Stimulated activated CD8-positive, alpha-beta memory T cell treated with anti-CD3 and anti-CD28 coated beads, Interleukin-15, amount 100 ng/mL, for 24 hours (primary cell): Measurements from ENCODE around the gene NCBP2L.

Experiments used
- DNase-seq: peaks from one replicate; pipeline ENCODE4 v3.0.0-alpha.2; 2020; ENCODE audit warnings: low read depth

NCBP2L gene

DNA sequence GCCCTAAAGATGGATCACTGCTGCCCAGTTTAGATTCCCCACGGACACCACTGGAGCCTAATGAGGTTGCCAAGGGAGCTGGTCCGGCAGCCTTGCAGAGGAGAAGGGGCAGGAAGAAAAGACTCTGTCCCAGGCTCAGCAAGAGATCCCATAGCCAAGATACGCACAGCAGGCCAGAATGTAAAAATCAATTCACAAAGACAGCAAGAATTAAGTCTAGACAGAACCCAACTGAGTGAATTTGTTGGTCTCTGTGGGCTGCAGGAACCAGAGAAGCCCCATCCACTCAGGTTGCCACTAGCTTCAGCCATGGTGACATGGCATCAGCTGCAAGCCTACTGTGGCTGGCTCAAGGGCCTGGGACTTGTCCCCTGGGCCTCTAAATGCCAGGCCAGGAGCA lies 24.8 kb upstream of the NCBP2L start:
- DNase-seq: no peak

DNA sequence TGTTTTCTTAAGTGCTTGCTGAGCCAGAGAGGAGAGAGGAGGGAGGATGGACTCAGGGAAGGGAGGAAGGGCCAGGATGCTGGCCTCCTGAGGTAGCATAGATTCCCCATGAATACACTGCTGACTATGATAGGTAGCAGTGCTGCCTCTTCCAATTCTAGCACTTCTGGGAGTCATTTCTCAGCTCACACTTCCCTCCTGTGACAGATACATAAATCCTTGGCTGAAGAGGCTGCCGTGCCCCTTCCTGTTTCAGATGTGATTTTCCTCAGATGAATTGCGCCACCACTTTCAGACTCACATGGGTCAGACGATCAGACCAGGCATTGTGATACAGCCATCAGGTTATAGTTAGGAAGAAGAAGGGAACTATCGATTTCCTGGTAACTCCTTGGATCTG lies 24.3 kb upstream of the NCBP2L start:
- DNase-seq: no peak

DNA sequence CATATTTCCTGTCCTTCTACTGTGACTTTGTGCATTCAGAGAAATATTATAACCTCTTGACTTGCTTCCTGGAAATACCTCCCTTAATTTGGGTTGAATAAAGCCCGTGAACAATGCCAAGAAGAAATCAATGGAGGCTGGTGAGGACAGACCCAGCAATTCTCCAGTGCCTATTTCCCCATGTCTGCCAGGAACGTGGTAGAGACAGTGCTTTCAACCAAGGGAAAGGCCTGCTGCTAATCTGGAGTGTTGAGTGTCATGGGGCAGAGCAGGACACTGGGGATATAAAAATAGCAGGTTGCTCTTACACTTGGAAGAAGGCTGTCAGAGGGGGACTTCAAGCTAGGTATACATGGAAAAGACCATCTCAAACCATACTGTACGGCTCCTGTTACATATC lies 21.8 kb upstream of the NCBP2L start:
- DNase-seq: no peak

DNA sequence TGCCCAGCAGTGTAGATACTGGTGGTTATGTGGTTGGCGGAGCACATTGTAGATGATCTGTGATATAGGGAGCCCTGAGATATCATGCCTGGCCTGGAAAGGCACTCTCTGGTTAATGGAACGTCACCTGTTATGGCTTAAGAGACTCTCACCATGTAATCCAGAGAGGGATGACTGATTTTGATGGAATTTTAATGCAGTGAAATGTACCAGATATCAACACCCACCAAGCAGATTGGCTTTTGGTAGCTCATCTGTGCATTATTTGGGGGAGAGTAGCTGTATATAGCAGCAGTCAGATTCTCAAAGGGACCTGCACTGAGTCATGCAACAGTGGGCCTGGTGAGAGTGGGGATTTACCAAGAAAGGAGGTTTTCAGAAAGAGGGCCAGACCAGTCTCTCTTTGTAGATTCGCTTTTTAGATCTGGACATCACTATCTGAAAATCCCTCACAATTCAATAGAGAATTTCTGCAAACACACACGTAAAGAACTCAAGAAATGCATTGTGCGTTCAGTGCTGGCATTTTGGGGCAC lies 19.2 kb upstream of the NCBP2L start:
- no peak for DNase-seq

DNA sequence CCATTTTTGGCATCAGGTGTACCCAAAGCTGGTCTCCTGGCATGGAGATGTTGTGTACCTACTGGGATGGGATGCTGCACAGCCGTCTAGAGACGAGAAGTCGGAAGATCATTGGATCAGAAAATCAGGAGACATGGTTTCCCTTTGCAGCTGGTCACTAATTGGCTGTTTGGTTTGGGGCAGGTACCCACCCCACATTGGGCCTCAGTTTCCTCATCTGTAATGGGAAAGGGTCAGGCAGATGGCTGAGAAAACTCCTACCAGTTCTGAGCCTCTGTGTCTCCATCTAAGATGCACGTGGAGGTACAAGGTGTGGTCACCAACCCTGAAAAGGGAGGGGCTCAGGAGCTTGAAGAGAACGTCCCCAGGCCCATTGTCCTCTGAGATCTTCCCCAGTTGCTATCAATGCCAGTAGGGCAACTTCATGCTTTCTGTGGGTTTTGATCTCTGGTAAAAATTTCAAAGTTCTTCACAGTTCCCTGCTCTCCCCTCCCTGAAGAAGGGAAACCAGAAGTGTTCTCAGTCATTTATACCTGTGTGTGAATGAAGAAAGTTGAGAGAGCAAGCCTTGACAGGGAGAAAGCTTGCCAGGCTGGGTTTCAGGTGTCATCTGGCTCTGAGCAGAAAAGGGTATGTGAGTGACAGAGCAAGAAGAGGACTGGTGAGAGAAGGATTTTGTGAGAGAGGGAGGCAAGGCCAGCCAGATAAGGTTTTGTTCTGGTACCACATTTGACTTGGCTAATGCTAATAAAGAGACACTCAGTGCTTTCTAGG lies 17.0 kb upstream of the NCBP2L start:
- DNase-seq: no peak

DNA sequence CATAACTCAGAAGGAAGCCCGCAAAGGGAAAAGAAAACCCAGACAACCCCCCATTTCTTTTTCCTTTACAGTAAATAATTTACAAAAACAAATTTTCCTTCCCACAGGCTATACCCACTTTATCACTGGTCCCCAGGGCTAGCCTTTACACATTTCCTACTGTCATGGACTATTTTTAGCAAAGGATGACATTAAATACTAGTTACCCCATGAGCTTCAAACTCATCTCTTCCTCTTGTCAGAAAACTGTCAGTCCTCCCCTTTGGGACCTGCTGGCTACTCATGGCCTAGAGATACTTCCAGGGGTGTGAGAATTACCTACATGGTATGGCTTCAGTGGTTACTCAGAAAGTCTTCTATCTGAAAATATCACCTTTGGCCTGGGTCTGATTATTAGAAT lies 13.9 kb upstream of the NCBP2L start:
- no peak for DNase-seq

DNA sequence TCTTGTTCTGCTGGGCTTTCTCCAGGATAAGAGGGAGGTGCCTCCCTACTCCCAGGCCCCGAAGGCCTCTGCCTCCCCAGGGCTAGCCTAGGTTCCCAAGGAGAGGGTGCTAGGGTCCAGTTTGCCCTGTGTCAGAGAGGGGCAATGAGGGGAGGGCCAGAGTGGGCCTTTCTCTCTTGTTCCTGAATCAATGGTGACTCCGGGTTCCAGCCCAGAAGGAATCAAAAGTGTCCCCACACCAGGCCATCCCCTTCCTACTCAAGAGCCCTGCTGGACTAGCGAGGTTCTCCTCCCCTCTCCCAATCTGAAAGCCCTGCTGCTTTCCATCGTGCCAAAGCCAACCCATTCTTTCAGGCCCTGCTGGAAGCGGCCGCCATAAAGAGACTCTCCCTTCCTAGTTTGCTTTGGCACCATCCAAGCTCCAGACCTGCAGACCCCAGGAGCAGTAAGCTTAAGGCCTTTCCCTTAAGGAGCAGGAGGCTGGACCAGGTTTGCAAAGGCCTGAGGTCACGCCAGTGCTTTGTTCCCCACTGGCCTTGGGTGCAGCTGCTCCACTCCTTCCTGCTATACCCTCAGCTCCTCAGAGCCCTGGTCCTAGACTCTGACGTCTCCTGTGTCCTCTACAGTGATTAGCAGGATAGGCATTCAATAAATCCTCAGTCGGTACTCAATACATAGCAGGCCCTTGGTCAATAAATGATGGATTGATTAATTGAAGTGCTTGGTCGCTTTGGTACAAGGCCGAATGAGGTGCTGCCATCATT lies 12.5 kb upstream of the NCBP2L start:
- DNase-seq: no peak

DNA sequence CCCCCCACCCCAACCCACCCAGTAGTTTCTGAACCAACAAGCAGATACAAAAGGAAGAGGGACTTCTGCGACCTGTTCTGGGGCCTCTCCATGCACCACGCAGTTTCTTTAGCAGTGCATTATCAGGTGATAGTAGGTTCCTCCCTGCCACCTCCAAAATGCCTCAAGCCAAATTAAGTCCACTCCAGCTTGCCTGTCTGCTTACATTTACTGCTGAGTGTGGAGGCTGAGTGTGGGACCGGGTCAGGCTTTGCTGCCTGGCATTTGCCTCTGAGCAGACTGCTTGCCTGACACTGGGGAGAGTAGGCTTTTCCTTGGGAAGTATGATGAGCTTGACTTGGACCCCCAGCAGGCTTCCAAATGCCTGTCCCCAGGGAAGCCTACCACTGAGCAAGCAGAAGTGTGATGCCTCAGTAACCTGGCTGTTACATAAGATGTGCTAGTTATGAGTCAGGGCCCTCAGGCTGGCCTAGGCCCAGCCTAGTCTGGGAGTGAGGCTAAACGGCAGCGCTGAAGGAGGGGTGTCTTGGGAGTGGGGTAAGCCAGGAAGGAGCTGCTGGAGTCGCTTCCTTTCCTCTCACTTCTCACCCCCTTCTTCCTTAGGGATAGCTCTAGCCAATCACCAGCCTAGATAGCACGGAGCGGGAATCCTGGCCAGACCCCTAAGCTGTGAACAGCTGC lies 10.9 kb upstream of the NCBP2L start:
- DNase-seq: no peak

DNA sequence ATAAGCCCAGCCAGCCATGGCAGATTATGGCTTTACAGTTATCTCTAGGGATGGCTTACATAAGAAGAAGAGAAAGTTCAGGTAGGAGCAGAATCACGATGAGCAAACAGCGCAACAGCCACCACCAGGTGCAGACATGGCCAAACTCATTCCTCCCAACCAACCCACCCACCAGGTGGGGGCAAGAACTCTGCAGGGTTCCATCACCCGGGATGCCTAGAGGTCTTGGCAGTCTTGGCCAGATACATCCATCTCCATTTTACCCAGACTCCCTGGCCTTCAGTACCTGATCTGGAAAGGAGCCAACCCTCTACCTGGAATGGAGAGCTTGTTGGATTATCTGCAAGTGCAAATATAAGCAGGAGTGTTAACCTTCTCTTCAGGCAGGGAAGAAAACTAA lies 9.5 kb upstream of the NCBP2L start:
- no peak for DNase-seq

DNA sequence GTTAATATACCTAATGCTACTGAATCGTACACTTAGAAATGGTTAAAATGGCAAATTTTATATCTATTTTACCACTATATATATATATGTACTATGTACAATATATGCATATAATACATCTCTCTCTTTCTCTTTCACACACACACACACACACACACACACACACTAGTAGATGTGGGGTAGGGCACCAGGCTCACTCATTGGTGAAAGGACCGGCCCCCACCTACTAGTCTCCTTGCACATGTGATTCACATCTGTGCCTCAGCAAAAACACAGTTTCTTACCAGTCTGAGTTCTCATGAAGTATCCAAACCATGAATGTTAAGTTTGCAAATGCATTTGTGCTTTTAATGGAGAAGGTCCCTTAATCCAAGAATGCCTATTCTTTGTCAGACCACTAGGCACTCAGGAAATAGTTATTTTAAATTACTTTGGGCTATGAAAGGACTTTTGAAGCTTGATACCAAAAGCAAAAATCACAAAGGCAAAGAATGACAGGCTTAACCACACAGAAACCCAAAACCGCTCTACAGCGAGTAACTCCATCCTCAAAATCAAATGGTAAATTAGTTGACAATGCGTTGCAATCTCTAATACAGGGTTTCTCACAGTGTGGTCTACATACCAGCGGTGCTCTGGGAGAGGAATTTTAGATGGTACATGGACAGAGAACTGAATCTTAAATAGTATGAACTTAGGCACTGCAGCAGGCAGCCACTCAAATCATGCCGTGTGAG lies 7.8 kb upstream of the NCBP2L start:
- no peak for DNase-seq

DNA sequence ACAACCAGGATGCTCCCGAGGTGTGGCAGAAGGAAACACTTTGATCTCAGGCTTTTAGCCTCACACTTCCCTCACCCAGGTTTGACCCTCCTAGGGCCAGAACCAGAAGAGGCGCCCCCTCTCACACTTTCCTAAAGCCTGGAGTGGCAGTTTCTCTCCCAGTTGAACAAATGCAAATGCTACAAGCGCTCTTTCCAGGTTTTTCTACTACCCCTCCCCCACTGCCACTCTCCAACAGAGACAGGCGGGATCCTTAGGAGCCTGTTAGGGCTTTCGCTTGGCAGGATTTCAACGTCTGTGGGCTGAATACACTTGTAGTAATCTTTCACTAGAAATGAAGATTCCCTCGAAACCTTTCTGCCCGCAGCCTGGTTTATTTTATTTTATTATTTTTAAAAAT lies 4.3 kb upstream of the NCBP2L start:
- DNase-seq: no peak

DNA sequence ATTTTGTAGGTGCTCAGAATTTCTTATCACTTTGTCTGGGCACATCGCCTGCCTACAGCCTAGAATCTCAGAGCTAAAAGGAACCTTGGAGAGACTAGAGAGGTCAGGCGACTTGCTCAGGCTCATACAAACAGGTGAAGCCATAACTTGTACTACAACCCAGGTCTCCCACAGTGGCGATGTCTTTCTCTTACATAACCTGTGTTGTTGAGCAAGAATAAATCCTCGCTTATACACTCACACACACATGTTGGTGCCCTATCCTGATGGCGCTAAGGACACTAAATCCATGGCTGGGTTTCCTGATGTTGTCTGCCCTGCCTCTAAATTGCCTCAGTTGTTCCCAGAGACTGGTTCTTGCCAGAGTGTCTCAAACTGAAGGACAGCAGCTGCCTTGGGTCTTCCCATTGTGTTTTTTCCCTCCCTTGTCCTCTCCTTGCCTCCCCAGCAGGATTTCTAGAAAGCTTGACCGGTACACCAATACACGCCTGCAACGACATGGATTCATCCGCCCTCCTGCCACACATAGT lies 3.6 kb upstream of the NCBP2L start:
- no peak for DNase-seq

DNA sequence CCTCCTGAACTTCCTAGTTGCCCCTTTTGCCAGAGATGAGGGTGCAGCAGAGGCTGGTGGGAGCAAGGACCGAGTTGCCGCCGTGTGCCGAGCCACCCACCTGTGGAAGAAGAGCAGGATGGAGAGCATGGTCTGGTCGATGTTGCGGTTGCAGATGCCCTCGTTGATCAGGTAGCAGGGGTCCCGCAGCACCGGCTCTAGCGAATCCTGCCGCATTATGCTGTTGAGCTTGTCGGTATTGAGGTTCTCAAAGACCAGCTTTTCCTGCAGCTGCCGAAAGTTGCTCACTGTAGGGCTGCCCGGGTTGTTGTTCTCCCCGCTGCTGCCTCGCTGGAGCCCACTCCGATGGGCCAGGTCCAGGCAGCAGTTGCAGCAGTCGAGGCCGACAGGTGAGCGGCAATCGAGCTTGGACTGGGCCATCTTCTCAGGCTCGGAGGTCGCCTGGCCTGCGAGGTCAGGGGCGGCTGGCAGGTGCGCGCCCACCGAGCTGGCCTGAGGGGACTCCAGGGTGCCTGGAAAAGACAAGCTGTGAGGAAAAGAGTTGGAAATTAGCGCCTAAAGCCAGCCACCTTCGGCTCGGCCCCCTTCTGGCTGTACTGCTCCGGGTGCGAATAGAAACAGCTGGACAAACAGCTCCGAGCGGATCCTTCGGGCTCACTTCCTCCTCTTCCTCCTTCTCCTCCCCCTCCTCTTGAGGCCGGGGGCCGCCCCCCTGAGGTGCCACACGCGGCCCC lies 2.4 kb upstream of the NCBP2L start:
- DNase-seq: no peak

DNA sequence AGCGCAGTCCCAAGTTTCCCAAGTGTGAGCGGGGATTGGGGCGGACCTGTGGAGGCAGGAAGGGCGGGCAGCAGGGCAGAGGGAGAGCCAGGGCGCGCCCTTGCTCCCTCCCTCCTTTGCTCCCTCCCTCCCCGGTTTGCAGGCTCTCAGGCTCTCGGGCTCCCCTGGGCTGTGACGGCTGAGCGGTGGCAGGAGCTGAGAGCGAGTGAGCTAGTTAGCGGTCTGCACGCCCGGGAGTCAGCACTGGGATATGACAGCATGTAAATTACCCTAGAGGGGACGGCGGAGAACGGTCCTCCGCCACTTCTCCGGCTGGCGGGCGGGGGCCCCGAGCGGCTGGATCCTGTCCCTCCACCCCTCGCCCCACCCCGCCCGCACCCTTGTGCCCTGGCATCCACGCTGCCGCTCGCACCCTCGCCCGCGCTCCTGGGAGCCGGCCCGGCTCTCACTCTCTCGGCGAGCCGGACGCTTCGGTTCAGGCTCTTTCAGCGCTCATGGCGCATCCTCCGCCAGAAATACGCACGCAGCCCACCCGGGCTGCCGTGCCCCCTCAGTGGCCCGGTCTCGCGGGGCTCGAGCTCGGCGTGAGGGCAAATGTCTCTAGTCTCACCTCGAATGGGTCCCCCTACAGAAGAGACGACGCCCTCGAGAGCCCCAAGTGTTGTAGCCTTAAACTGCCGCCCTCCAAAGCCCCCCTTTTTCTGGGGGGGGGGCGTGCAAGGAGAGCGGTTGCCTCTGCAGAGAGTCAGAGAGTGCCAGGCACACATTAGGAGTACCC lies 1.6 kb upstream of the NCBP2L start, which contains the start of gene TSC22D3:
Gene TSC22D3 (minus strand): TSS at position 54 of the 778 bp plus-strand sequence. CDS start 368 bp downstream, outside the sequence.
- no peak for DNase-seq

DNA sequence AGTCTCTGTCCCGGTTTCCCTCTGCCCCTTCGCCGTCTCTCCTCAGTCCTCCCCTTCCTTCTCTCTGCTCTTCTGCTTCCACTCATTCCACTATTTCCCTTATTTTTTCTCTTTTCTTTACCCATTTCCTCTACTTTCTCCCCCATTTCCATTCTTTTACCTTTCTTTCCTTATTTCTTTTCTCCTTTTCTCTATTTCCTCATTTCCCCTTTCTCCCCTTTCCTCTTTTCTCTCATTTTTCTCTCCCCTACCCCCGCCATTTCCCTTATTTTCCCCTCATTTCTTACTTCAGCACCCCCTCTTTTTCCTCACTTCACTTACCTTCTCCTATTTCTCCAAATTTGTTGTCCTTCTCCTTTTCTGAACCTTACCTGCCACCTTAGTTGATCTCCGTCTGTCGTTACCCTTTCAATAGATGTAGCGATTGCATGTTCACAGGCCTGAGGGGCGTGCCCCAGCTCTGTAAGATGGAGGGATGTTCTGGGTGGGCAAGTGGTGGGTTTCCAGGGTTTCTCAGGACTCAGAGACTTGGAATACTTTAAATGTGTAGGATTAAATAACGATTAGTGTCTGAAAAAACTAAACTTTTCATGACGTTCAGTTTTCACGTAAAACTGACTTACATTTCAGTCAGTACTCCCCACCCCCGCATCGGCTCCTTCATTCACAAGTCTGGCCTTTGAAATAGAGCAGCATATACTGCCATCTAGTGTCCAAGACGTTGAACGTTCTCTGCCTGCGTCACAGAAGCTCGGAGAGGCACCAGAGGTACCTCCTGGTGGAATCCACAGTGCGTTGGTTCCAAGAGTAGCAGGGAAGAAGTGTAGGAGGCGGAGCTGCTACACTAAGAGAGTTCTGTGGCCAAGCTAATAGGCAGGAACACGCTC lies 641 bp upstream of the NCBP2L start:
- DNase-seq: peak; percentile 14

DNA sequence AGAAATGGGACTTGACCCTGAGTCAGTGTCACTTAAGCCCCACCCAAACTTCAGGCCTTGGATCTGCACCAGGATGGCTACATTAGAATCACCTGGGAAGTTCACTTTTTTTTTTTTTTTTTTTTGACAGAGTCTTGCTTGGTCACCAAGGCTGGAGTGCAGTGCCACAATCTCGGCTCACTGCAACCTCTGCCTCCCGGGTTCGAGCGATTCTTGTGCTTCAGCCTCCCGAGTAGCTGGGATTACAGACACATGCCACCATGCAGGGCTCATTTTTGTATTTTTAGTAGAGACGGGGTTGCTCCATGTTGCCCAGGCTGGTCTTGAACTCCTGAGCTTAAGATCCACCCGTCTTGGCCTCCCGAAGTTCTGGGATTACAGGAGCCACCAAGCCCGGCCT lies 3.0 kb downstream of the NCBP2L start:
- DNase-seq: no peak

DNA sequence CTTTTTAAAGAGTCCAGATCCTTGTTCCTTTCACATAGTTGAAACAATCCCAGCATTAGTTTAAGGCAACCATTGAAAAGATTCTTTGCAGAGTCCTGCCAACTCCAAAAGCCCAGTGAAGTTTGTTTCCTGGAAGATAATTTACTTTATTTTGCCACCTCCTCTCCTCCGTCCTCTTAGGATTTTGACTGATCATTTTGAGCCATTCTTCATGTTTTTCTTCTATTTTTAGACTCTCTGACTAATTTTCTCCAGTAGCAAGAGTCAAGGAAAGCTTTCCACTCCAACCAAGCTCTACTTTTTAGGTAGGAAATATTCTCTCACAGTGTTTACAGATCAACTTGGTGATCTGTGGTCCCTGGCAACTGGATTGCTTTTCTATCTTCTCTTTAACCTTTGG lies 10.3 kb downstream of the NCBP2L start:
- no peak for DNase-seq

DNA sequence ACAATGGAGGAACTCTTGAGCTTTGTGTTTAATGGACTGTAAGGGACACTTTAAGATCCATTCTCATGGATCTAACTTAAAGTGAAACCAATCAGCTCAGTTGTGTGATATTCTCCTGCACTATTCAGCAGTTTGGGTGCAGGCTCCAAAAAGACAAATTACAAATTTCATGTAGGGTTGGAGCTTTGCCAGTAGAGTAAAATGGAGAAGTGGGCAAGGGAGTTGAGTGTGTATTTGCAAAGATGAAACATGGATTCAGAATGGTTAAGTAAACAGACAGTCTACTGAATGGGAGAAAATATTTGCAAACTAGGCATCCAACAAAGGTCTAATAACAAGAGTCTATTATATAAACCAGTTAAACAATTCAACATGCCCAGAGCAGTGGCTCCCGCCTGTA lies 26.9 kb downstream of the NCBP2L start:
- no peak for DNase-seq

DNA sequence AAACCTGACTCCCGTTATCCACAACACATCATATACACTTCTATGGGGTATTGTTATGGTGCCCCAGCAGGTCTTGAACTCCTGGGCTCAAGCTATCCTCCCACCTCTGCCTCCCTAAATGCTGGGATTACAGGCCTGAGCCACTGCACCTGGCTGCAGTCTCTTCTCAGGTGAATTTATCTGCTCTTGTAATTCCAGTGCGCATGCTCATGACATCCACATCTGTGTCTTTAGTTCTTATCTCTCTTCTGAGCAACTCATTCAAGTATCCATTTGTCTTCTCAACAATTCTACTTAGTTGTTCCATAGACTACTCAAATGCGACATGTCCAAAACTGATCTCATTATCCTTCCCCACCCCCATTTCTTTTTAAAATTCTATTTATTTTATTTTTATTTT lies 27.6 kb downstream of the NCBP2L start:
- no peak for DNase-seq
